ENCODE results near the gene GDAP2. TPM values are rescaled to one million over a fixed set of nuclear protein-coding genes. Genes with fewer than 3 reads are reported as not detected.

Gene GDAP2
- total and polyA plus RNA-seq, 2 experiments from 2014 or later: 11.3 to 33.3 TPM

- no peaks in the 10 kb centered on the region for H3K9me3 ChIP-seq (ENCODE audit: low read depth)
- no peaks in the 10 kb centered on the region for H3K9me2 ChIP-seq (replicated peaks; ENCODE audit: insufficient read depth)
- H2AFZ ChIP-seq: no peak overlapping the region
- no peak overlapping the region for H3K4me3 ChIP-seq
- no peaks in the 10 kb centered on the region for H3K4me1 ChIP-seq (ENCODE audit: insufficient read depth)
- no peaks in the 10 kb centered on the region for H4K20me1 ChIP-seq (ENCODE audit: insufficient read depth, poor library complexity, severe bottlenecking)
- 81% methylated on average over 2 of the region's 2 CpGs for WGBS (ENCODE audit: low lambda C conversion rate, missing lambda C conversion rate)
- H3K27me3 ChIP-seq: no peaks in the 10 kb centered on the region
- H3K79me2 ChIP-seq: no peaks in the 10 kb centered on the region
- DNase-seq (ENCODE audit: low spot score): no peak
- H3K27ac ChIP-seq: no peak overlapping the region
- no peaks in the 10 kb centered on the region for H3K36me3 ChIP-seq (replicated peaks; ENCODE audit: insufficient read depth, low read depth)
- H3K4me2 ChIP-seq: no peak overlapping the region
- no peak for TF ChIP-seq EZH2 (IDR thresholded peaks at IDR 0.05; ENCODE audit: borderline replicate concordance)
- no peak for TF ChIP-seq CTCF (IDR thresholded peaks at IDR 0.05; ENCODE audit: poor library complexity)
- TF ChIP-seq EZH2phosphoT487 (IDR thresholded peaks at IDR 0.05; ENCODE audit: low read depth, severe bottlenecking, unreplicated experiment): no peak
Measured at GRCh38 chr1:117860896-117861610, 68.4 kb downstream of the GDAP2 start.

GRCh38 chr1:117859901-117860300 is 69.5 kb downstream of the GDAP2 start:
- Histone ChIP-seq H3K4me3 (no peak overlapping the region), H3K36me3 (replicated peaks; ENCODE audit: insufficient read depth, low read depth) (no peaks in the 10 kb centered on the region), H3K9me3 (ENCODE audit: low read depth) (no peaks in the 10 kb centered on the region), H3K4me2 (no peak overlapping the region), H3K27me3 (no peaks in the 10 kb centered on the region), H2AFZ (no peak overlapping the region), H3K79me2 (no peaks in the 10 kb centered on the region), H3K27ac (no peak overlapping the region), H3K9me2 (replicated peaks; ENCODE audit: insufficient read depth) (no peaks in the 10 kb centered on the region), H4K20me1 (ENCODE audit: insufficient read depth, poor library complexity, severe bottlenecking) (no peaks in the 10 kb centered on the region), H3K4me1 (ENCODE audit: insufficient read depth) (no peaks in the 10 kb centered on the region)
- no peak for DNase-seq (ENCODE audit: low spot score)
- 92% methylated on average over 4 of the region's 4 CpGs for WGBS (ENCODE audit: low lambda C conversion rate, missing lambda C conversion rate)
- TF ChIP-seq CTCF (IDR thresholded peaks at IDR 0.05; ENCODE audit: poor library complexity) (no peak), EZH2 (IDR thresholded peaks at IDR 0.05; ENCODE audit: borderline replicate concordance) (no peak), EZH2phosphoT487 (IDR thresholded peaks at IDR 0.05; ENCODE audit: low read depth, severe bottlenecking, unreplicated experiment) (no peak)

GRCh38 chr1:117857418-117857817 is 72.0 kb downstream of the GDAP2 start:
- Histone ChIP-seq H3K27me3 (no peaks in the 10 kb centered on the region), H3K27ac (no peak overlapping the region), H3K4me3 (no peak overlapping the region), H3K4me1 (ENCODE audit: insufficient read depth) (no peaks in the 10 kb centered on the region), H3K4me2 (no peak overlapping the region), H3K9me3 (ENCODE audit: low read depth) (no peaks in the 10 kb centered on the region), H3K79me2 (no peaks in the 10 kb centered on the region), H3K36me3 (replicated peaks; ENCODE audit: insufficient read depth, low read depth) (no peaks in the 10 kb centered on the region), H3K9me2 (replicated peaks; ENCODE audit: insufficient read depth) (no peaks in the 10 kb centered on the region), H4K20me1 (ENCODE audit: insufficient read depth, poor library complexity, severe bottlenecking) (no peaks in the 10 kb centered on the region), H2AFZ (no peak overlapping the region)
- TF ChIP-seq EZH2phosphoT487 (IDR thresholded peaks at IDR 0.05; ENCODE audit: low read depth, severe bottlenecking, unreplicated experiment) (no peak), CTCF (IDR thresholded peaks at IDR 0.05; ENCODE audit: poor library complexity) (no peak), EZH2 (IDR thresholded peaks at IDR 0.05; ENCODE audit: borderline replicate concordance) (no peak)
- DNase-seq (ENCODE audit: low spot score): peak; percentile 13
- 14% methylated on average over 3 of the region's 3 CpGs for WGBS (ENCODE audit: low lambda C conversion rate, missing lambda C conversion rate)
